HG02840 (cell line): ENCODE results near the gene RYR1.
"Not testable (repeated sequence)": the region's sequence is repeated elsewhere in the genome, so short reads cannot be mapped to it uniquely, and the experiment has no call there.

ENCODE experiments used
- ATAC-seq: cut with Tn5 transposase; IDR thresholded peaks from one replicate; pipeline ENCODE4 v1.9.1; 2021; ENCODE audit warnings: mild to moderate bottlenecking, moderate library complexity, moderate number of reproducible peaks; ENCODE audit not compliant: unreplicated experiment, low FRiP score

The RYR1 gene

DNA sequence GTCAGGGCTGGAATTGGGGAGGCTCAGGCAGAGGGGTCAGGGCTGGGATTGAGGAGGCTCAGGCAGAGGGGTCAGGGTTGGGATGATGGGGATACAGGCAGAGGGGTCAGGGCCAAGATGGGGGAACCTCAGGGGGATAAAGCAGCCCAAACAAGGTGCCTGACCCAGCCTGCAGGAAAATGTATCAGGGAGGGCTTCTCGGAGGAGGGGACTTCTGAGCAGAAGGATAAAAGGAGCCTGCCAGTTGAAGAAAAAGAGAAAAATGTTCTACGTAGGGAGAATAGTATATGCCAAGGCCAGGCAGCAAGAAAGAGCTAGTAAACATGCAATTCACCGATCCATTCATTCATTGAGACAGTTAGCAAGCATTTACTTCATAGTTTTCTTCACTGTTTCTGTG, 99.4 kb downstream of the RYR1 start:
- ATAC-seq, result no peak

DNA sequence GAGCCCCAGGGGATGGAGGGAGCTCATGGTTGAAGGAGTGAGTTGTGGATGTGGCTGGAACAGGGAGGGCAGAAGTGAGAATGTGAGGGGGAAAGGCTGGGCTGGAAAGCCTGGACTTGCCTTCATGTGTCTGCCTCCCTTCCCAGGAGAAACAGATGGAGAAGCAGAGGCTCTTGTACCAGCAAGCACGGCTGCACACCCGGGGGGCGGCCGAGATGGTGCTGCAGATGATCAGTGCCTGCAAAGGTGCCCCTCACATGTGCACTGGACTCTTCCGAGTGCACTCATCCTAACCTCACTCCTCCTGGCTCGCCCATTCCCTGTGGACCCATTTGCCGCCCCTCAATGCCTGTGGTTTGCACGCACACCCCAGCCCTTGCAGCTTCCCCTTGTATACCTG, 101.1 kb downstream of the RYR1 start:
- ATAC-seq, result no peak

DNA sequence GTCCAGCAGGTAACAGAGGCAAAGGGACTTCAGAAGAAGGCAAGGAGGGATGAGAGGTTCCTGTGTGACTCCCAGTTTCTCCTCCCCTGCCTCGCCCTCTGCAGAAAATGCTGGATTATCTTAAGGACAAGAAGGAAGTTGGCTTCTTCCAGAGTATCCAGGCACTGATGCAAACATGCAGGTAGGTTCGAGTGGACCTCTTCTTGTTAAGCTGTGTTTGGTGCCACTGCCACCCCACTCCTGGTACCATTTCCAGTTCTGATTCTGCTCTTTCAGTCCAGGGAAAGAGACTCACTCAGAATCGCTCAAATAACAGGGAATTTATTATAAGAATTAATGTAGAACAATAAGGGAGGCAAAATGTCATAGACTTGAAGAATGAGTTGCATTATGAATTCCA, 101.7 kb downstream of the RYR1 start:
- ATAC-seq, result no peak

DNA sequence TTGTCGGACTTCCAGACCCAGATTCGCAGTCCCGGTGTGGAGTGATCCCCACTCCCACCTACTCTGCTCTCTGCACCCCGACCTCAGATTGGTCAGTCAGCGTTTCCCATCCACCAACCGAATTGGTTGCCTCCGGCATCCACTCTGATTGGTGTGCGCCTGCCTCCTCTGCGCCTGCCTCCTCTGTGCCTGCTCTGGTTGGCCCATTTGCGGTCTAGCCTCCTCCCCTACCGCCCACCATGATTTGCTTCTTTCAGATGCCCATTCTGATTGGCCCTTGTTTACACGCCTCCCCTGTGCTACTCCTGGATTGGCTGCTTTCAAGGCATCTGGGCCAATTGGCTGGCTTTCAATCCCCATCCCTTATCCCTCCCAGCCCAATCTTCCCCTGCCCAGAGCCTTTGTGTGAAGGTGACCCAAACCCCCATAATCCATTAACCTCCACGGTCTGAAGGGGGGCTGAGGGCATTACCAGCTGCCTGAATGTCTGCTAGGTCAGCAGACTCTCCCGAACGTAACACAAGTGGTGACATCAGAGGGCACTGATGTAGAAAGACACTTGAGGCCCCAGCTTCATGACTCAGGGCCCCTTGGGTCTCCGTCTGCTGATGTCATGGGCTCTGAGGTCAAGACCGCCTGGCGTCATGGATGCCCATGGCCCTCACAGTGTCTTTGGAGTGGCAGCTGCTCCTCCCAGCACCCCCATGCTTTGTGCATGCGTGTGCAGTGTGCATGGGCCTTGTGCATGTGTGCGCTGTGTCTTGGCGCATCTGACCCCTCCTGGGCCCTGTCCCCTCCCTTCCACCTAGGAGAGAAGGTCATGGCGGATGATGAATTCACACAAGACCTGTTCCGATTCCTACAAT, 103.8 kb downstream of the RYR1 start:
- no peak for ATAC-seq

DNA sequence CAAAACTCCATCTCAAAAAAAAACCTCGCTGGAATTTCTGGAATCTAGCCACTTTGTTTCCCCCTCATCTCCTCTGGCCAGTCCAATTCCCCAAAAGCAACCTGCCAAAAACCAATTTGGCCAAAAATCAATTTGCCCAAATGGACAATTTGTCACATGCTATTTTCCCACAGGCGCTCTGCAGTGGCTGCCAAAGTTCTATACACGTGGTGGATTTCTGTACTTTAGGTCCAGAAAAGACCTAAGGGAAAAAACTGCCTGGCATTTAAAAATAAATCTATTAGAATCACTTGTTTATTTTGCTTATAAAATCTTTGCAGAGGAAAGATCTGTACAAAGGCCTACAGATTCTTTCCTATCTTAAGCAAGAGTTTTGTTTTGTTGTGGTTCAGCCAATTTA, 104.9 kb downstream of the RYR1 start:
- ATAC-seq, result no peak

DNA sequence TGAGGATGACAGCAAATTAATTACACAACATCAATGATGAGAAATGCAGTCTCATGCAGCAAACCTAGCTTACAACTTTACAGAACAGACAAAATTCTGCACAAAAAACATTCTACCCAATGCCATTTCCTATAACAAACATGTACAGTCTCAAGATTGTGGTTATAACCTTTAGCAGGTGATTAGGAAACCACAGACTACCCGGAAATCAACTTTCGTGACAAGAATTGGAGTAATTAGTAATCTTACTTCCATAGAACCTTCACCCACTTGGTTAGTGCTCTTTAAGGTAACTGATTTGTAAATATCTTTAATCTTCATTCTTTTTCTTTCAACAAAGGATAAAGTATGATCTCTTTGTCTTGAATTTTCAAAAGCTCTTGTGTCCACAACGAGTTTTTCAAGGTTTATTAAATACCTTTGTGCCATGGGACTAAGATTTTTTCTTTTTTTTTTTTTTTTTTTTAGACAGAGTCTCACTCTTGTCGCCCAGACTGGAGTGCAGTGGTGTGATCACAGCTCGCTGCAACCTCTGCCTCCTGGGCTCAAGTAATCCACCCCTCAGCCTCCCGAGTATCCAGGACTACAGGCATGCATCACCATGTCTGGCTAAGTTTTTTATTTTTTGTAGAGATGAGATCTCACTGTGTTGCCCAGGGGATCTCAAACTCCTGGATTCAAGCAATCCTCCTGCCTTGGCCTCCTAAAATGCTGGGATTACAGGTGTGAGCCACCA, 105.5 kb downstream of the RYR1 start:
- ATAC-seq, result no peak

DNA sequence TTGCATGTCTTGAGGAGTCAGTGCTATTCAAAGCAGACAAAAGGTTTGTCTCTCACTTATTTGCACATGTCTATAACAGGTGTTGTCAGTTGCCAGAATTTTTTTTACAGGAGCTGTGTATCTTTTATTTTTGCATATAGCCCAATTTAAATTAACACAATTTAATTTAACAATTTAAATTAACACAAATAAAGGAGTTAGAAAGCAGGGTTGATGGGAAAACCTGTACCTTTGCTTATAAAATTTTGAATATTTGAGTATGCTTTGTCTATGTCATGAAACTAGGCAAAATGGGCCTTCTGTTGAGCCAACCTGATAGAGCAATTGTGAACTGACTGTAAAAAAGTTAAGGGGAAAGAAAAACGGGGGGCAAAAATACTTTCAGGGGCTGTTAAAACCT, 106.3 kb downstream of the RYR1 start:
- ATAC-seq, result no peak

DNA sequence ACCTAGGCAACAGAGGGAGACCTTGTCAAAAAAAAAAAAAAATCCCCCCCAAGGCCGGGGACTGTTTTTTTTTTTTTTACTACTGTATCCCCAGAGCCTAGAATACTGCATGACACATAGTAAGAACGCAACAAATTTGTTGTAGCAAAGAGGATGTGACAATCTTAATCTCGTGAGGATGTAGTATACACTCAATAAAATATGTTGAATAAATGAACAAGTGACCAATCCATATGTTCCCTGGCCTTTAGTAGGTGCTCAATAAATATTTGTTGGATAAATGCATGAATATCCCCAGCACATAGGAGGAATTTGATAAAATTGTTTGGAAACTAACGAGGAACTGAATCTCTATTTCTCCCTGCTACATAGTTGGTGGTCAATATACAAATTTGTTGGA, 108.5 kb downstream of the RYR1 start:
- ATAC-seq, result no peak

DNA sequence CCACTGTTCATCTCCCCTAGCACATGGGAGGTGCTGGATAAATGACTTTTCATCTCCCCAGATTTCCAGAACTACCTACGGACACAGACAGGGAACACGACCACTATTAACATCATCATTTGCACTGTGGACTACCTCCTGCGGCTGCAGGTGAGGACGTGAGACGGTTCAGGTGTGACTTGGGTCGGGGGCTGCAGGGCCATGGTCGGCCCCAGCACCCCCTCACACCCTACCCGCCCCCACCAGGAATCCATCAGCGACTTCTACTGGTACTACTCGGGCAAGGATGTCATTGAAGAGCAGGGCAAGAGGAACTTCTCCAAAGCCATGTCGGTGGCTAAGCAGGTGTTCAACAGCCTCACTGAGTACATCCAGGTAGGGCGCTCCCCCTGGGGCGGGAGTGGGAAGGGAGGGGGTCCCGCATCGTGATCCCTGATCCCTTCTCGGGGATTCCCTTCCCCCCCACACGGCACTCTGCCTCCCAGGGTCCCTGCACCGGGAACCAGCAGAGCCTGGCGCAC, 109.9 kb downstream of the RYR1 start:
- ATAC-seq, result no peak

DNA sequence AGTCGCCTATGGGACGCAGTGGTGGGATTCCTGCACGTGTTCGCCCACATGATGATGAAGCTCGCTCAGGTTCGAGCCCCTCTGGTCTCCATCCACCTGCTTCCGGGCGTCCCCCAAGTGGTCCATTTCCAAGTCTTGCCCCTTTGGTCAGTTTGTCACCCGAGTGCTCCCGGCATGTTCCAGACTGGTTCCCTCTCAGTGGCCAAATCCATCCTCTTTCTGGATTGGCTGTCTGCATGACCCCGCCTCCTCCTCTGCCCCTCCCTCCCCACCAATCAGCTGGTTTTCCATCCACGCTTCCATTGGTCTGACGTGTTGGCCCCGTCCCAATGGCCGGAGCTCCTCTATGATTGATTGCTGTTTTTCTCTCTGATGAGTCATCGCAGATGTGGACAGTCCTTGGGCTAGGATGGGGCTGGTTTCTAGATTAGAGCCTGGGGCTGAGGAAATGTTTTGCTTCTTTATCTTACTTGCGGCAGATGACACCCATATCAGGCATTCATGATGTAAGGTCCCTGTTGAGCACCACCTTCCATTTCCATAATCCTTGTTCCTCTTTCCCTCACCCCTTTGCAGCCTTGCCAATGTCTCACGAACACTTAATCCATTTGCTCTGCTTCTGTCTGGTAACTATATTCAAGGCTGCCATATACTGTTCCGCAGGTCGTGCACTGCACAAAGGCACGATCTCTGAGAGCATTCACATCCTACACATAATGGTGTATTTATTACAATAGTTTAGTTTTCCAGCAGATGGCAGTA, 110.5 kb downstream of the RYR1 start:
- ATAC-seq, result no peak

DNA sequence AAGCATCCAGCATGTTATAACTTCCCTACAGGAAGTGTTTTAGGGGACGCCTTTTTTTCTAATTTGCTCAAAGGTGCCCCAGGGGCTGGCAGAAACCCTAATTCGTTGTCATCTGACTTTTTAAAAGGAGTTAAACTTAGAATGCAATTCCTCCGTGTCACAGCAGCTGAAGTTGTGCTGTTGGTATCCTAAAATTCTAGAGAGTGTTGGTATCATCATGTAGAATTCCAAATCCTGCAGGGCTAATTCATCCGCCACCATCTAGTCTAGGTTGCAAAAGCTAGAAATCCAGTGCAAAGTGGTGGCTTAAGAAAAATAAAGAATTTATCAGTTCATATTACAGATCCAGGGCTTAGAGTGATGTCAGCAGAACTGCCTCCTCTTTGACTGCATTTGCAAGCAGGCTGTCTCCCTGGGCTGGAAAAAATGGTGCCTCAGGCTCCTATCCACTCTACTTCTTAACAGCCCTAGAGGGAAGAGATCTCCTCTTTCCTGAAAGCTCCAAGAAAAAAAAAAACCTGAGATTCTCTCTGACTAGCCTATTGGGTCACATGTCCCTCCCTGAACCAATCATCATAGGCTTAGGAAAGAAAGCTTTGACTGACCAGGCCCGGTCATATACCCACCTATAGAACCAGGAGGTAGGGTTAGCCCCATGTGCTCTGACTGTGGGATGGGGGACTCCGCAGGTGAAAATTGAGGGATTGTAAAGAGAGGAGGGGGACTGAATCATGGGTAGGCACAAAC, 111.3 kb downstream of the RYR1 start:
- ATAC-seq, result no peak

DNA sequence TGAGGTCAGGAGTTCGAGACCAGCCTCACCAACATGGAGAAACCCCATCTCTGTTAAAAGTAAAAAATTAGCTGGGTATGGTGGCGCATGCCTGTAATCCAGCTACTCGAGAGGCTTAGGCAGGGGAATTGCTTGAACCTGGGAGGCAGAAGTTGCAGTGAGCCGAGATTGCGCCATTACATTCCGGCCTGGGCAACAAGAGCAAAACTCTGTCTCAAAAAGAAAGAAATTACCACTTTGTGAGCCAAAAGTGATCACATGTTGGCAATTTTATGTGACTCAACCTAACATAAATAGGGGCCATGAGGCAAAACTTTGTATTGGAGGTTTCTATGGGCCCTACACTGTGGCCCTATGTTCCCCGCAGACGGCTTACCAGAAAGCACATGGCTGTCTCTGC, 112.1 kb downstream of the RYR1 start:
- no peak for ATAC-seq

DNA sequence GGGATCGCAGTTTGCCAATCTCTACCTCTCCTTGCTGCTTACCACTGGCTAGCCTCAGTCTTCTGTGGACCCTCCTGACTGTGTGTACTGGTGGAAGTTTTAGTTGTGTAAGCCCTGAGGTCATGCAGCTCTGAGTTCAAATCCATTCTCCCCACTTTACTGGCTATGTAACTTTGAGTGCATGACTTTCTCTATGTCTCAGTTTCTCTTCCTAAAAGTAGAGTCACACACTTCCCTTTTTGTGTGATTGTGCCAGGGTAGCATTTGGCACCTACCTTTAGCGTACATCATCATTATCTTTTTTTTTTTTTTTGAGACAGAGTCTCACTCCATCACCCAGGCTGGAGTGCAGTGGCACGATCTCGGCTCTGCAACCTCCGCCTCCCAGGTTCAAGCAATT, 113.9 kb downstream of the RYR1 start:
- no peak for ATAC-seq

DNA sequence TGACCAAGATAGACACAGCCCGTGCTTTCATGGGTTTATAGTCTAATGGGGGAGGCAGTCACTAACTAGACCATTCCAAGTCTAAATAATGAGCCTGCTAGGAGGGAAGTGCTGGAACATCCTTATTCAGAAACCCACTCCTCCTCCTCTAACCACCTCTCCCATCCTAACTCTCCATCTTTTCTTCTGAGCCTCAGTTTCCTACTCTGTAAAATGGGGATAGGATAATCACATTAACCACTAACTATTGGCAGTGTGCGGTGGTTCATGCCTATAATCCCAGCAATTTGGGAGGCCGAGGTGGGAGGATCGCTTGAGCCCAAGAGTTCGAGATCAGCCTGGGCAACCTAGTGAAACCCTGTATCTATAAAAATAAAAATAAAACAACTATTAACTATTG, 115.6 kb downstream of the RYR1 start:
- no peak for ATAC-seq

DNA sequence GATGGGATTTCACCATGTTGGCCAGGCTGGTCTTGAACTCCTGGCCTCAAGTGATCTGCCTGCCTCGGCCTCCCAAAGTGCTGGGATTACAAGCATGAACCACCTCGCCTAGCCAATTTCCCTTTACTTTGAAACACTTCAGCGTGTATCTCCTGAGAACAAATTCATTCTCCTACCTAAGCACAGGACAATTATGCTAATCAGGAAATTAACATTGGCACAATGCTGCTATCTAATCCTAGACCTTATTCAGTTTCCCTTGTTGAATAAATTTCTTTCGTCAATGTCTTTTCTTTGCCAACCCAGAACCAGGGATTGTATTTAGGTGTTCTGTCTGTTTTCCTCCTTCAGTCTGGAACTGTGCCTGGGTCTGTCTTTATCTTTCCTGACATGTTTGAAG, 116.5 kb downstream of the RYR1 start:
- no peak for ATAC-seq

DNA sequence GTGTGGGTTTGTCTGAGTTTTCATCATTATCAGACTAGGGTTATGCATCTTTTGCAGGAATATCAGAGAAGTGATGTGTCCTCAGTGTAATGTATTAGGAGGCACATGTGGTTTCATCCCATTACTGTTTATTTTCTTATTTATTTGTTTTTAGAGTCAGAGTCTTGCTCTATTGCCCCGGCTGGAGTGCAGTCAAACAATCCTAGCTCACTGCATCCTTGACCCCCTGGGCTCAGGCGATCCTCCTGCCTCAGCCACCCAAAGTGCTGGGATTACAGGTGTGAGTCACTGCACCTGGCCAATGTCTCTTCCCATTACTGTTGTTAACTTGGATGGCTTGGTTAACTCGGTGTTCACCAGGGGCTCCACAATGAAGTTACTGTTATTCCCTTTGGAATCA, 116.9 kb downstream of the RYR1 start:
- ATAC-seq, result no peak

DNA sequence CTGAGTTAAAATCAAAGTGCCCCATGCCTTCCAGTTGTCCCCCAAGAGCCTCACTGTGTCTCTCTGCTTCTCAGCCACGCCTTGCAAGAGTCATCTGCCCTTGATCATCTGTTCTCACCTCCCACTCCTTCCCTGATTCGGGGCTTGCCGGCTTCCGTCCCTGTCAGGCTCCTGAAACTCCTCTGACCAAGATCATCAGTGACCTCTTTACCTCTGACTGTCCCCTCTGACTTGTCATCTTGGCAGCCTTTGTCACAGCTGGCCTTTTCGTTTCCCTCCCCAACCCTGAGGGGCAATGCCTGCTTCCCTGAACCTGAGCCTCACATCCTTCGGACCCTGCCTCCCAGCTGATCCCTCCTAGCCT, 117.9 kb downstream of the RYR1 start:
- no peak for ATAC-seq

DNA sequence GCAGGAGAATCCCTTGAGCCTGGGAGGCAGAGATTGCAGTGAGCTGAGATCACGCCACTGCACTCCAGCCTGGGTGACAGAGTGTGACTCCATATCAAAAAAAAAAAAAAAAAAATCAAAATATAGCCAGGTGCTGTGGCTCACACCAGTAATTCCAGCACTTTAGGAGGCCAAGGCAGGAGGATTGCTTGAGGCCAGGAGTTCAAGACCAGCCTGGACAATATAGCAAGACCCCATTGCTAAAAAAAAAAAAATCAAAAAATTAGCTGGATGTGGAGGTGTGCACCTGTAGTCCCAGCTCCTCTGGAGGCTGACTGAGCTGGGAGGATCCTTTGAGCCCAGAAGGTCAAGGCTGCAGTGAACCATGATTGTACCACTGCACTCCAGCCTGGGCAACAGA, 119.7 kb downstream of the RYR1 start:
- ATAC-seq, result not testable (repeated sequence)

DNA sequence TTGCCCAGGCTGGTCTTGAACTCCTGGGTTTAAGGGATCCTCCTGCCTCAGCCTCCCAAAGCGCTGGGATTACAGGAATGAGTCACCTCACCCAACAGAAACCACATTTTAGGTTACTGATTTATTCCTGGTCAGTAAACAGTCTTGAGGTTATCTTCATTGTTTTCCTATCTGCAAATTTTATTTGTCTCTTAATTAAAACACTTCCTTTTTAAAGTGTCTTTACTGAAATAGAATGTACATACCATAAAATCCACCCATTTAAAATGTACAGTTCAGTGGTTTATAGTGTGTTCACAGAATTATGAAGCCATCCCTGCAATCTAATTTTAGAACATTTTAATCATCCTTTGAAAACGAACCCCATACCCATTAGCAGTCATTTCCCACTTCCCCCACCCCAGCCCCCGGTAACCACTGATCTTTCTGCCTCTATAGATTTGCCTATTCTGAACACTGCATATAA, 121.2 kb downstream of the RYR1 start:
- no peak for ATAC-seq

DNA sequence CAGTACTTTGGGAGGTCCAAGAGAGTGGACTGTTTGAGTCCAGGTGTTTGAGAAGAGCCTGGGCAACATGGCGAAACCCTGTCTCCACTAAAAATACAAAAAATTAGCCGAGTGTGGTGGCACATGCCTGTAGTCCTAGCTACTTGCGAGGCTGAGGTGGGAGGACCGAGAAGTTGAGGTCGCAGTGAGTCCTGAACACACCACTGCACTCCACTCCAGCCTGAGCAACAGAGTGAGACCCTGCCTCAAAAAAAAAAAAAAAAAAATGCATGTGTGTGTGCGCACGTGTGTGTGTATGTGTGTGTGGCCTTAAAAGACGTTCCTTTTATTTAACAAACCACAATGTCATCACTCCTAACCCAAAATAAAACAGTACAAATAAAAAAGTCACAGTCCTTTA, 121.7 kb downstream of the RYR1 start:
- no peak for ATAC-seq
